K562 (cell line): ENCODE data around the gene CLEC2D. TPM values are rescaled to one million over a fixed set of nuclear protein-coding genes. Genes with fewer than 3 reads are reported as not detected.

ENCODE experiments used
- ATF3 ChIP-seq, 2 experiments: fragments of 450-650 bp in 1 of 2; sonication (generic) in 1 of 2; formaldehyde crosslinking in 1 of 2; IDR thresholded peaks in 1 of 2; conservative IDR thresholded peaks in 1 of 2; 2 replicates each; pipeline versions ENCODE4 v1.6.1 to v1.8.1; 2016 to 2023; ENCODE audit warnings: mild to moderate bottlenecking in 2 of 2, moderate library complexity in 2 of 2, inconsistent platforms in 1 of 2, missing genetic modification reagents in 1 of 2
- CBX1 ChIP-seq: sonication (generic); IDR thresholded peaks from 2 replicates; pipeline ENCODE4 v1.6.1; 2016; ENCODE audit warnings: antibody characterized with exemption, low read depth, mild to moderate bottlenecking
- CC2D1A ChIP-seq: fragments of 450-650 bp; IDR thresholded peaks from 2 replicates; pipeline ENCODE4 v1.6.1; 2017; ENCODE audit warnings: mild to moderate bottlenecking
- LARP7 ChIP-seq: fragments of 450-650 bp; IDR thresholded peaks from 2 replicates; pipeline ENCODE4 v1.6.1; 2016
- MAZ ChIP-seq, 2 experiments: fragments of 450-650 bp in 1 of 2; sonication (generic) in 1 of 2; formaldehyde crosslinking; IDR thresholded peaks in 1 of 2; conservative IDR thresholded peaks in 1 of 2; 2 replicates each; pipeline versions ENCODE4 v1.4.0 to v1.5.0; 2020; ENCODE audit warnings: mild to moderate bottlenecking in 1 of 2, missing genetic modification reagents in 1 of 2
- MXI1 ChIP-seq: IDR thresholded peaks from 2 replicates; pipeline ENCODE4 v1.6.1; 2011; ENCODE audit warnings: low read depth, mild to moderate bottlenecking, improper control_type of control experiment, low read length
- MYC ChIP-seq, 2 experiments: fragments of 250-450 bp in 1 of 2; sonication (Bioruptor Pico) in 1 of 2; IDR thresholded peaks; 2 replicates each; pipeline versions ENCODE4 v1.5.1 to v1.6.1; 2012 to 2021; ENCODE audit warnings: low read depth in 2 of 2, borderline replicate concordance in 1 of 2, improper control_type of control experiment in 1 of 2, low read length in 1 of 2, mild to moderate bottlenecking in 1 of 2, moderate library complexity in 1 of 2
- NFXL1 ChIP-seq: fragments of 450-650 bp; formaldehyde crosslinking; IDR thresholded peaks from 2 replicates; pipeline ENCODE4 v1.4.0; 2021; ENCODE audit warnings: mild to moderate bottlenecking
- NRF1 ChIP-seq, 2 experiments: fragments of 450-650 bp; IDR thresholded peaks in 1 of 2; conservative IDR thresholded peaks in 1 of 2; 2 replicates each; pipeline ENCODE4 v1.6.1; 2014; ENCODE audit warnings: mild to moderate bottlenecking in 2 of 2
- PREB ChIP-seq: sonication (generic); formaldehyde crosslinking; IDR thresholded peaks from 2 replicates; pipeline ENCODE4 v1.8.1; 2023; ENCODE audit warnings: mild to moderate bottlenecking, missing genetic modification reagents
- RAD21 ChIP-seq, 2 experiments: fragments of 250-450 bp in 1 of 2; fragments of 450-650 bp in 1 of 2; sonication (Bioruptor Pico) in 1 of 2; formaldehyde crosslinking in 1 of 2; IDR thresholded peaks in 1 of 2; conservative IDR thresholded peaks in 1 of 2; 2 replicates each; pipeline versions ENCODE4 v1.4.0 to v1.8.0; 2020 to 2022; ENCODE audit warnings: mild to moderate bottlenecking in 2 of 2, moderate library complexity in 1 of 2
- SMAD4 ChIP-seq: fragments of 250-450 bp; sonication (Bioruptor Pico); conservative IDR thresholded peaks from 2 replicates; pipeline ENCODE4 v1.8.0; 2021; ENCODE audit warnings: inconsistent platforms, mild to moderate bottlenecking, moderate library complexity
- TAF7 ChIP-seq: fragments of 450-650 bp; IDR thresholded peaks from 2 replicates; pipeline ENCODE4 v1.6.1; 2016; ENCODE audit warnings: missing genetic modification characterization, missing compliant biosample characterization
- ZNF696 ChIP-seq: fragments of 250-450 bp; sonication (Bioruptor Pico); conservative IDR thresholded peaks from 2 replicates; pipeline ENCODE4 v1.4.0; 2020; ENCODE audit warnings: mild to moderate bottlenecking, moderate library complexity
- polyA plus RNA-seq, 8 experiments: library from polyadenylated mRNA; depleted of rRNA in 4 of 8; stranded (reverse) in 5 of 8; unstranded in 3 of 8; fragments of >200 nt; fragmentation: Nextera tagmentation in 2 of 8; fragmentation: Illumina TruSeq in 1 of 8; extraction: Ambion mirVana in 2 of 8; extraction: Trizol in 1 of 8; gene quantifications; 2 replicates each; pipeline versions ENCODE4 v1.2.1 to v1.2.3, GENCODE V29; 2011 to 2014; ENCODE audit warnings: inconsistent platforms in 1 of 8, missing spikeins in 1 of 8
- total RNA-seq, 7 experiments: library from RNA; depleted of rRNA in 6 of 7; stranded (reverse); fragments of >200 nt in 6 of 7; fragmentation: Illumina TruSeq in 2 of 7; extraction: Trizol in 2 of 7; gene quantifications; 2 replicates each; pipeline versions ENCODE4 v1.2.1 to v1.2.3, GENCODE V29; 2011 to 2021; ENCODE audit warnings: low replicate concordance in 1 of 7
- TF ChIP-seq, protein P1 (sequence below), 2 experiments: fragments of 450-650 bp; IDR thresholded peaks; 2 replicates each; pipeline ENCODE4 v1.6.1; 2018; ENCODE audit warnings: mild to moderate bottlenecking in 2 of 2, low read depth in 1 of 2; ENCODE audit not compliant: partially characterized antibody in 2 of 2

CLEC2D gene
- total and polyA plus RNA-seq, 9 of the 15 experiments (the other 6 are each of a cell fraction or from before 2014, with no cell fraction given), result 1.4 to 5.0 (median 2.2) TPM

DNA sequence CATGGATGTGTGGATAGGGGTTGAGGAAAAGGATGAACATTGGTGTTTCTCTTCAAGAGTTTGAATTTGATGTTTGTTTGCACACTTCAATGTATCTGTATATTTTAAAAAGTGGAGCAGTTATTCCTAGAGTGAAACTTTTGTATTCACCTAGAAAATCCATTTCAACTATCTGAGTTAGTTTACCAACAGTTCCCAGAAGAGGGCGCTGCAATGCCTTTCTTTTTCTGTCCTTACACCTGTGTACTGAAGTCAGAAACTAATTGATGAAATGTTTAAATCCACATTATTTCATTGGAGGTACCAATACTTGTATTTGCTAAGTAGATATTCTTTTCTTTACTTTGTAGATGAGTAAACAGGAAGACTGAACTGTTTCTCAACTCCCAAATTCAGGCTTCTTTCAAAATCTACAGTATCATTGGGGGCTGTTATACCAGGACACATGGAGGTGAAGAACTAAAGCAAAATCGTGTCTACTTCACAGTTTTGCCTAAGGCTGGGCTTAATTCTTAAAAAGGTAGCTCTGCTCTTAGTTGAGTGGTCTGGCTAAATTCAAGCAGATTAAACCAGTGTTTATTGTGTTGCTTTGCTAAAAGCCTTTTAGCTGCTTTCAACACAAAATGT, 35.2 kb upstream of the CLEC2D start (continued):
- TF ChIP-seq, protein P1, sequence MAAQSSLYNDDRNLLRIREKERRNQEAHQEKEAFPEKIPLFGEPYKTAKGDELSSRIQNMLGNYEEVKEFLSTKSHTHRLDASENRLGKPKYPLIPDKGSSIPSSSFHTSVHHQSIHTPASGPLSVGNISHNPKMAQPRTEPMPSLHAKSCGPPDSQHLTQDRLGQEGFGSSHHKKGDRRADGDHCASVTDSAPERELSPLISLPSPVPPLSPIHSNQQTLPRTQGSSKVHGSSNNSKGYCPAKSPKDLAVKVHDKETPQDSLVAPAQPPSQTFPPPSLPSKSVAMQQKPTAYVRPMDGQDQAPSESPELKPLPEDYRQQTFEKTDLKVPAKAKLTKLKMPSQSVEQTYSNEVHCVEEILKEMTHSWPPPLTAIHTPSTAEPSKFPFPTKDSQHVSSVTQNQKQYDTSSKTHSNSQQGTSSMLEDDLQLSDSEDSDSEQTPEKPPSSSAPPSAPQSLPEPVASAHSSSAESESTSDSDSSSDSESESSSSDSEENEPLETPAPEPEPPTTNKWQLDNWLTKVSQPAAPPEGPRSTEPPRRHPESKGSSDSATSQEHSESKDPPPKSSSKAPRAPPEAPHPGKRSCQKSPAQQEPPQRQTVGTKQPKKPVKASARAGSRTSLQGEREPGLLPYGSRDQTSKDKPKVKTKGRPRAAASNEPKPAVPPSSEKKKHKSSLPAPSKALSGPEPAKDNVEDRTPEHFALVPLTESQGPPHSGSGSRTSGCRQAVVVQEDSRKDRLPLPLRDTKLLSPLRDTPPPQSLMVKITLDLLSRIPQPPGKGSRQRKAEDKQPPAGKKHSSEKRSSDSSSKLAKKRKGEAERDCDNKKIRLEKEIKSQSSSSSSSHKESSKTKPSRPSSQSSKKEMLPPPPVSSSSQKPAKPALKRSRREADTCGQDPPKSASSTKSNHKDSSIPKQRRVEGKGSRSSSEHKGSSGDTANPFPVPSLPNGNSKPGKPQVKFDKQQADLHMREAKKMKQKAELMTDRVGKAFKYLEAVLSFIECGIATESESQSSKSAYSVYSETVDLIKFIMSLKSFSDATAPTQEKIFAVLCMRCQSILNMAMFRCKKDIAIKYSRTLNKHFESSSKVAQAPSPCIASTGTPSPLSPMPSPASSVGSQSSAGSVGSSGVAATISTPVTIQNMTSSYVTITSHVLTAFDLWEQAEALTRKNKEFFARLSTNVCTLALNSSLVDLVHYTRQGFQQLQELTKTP (IDR thresholded peaks at IDR 0.05; ENCODE audit: low read depth in 1 of 2, partially characterized antibody in 2 of 2), result no peak
- TF ChIP-seq MXI1, result no peak
- TF ChIP-seq PREB (CRISPR knock-in tag), result no peak
- no peak for TF ChIP-seq CBX1
- no peak for TF ChIP-seq ATF3 (IDR thresholded peaks at IDR 0.05)
- no peak for TF ChIP-seq ATF3 (CRISPR knock-in tag; conservative IDR thresholded peaks at IDR 0.05)
- no peak for TF ChIP-seq LARP7
- TF ChIP-seq NFXL1 (CRISPR knock-in tag), result no peak
- TF ChIP-seq RAD21 (CRISPR knock-in tag; conservative IDR thresholded peaks at IDR 0.05 in 1 of 2, IDR thresholded peaks at IDR 0.05 in 1 of 2), result peak; percentile 27 to 82; a peak in 3 of 4 replicates
- TF ChIP-seq TAF7, result no peak
- 0 out of 4 replicates have a peak, but pooled peaks of 1 of the 2 experiments have one; percentile 14 for TF ChIP-seq MAZ (CRISPR knock-in tag; conservative IDR thresholded peaks at IDR 0.05 in 1 of 2, IDR thresholded peaks at IDR 0.05 in 1 of 2)
- no peak for TF ChIP-seq CC2D1A
- TF ChIP-seq NRF1 (conservative IDR thresholded peaks at IDR 0.05 in 1 of 2, IDR thresholded peaks at IDR 0.05 in 1 of 2), result no peak
- no peak for TF ChIP-seq SMAD4 (CRISPR knock-in tag)
- no peak for TF ChIP-seq MYC (IDR thresholded peaks at IDR 0.05; ENCODE audit: low read depth, low read length)
- TF ChIP-seq MYC (CRISPR knock-in tag; IDR thresholded peaks at IDR 0.05; ENCODE audit: borderline replicate concordance, low read depth), result no peak
- no peak for TF ChIP-seq ZNF696
